ENCODE data around the gene SOBP. TPM values are rescaled to one million over a fixed set of nuclear protein-coding genes. Genes with fewer than 3 reads are reported as not detected.

Gene SOBP
- total RNA-seq, 1 donor from 2014 or later, result 13.3 TPM

GRCh38 chr6:107656883-107657282, 167.0 kb downstream of the SOBP start:
- peak overlapping the region; percentile 31 for H3K27ac ChIP-seq
- H3K4me1 ChIP-seq, result peaks cover 15% of the 10 kb centered on the region
- TF ChIP-seq POLR2A (IDR thresholded peaks at IDR 0.05) (no peak), POLR2AphosphoS5 (IDR thresholded peaks at IDR 0.05; ENCODE audit: insufficient read depth in 1 of 2, low read depth in 1 of 2) (no peak), CTCF (IDR thresholded peaks at IDR 0.05) (no peak)
- no peaks in the 10 kb centered on the region for H3K36me3 ChIP-seq
- intact Hi-C loops (cut with DNase I), result loop anchor here (10.0 kb wide), 1 partner anchor 1398 kb away; no protein-coding TSS in a partner anchor
- DNase-seq (ENCODE audit: extremely low spot score in 2 of 2), result peak in 1 of 2 donors; percentile 62
- no peaks in the 10 kb centered on the region for H3K9me3 ChIP-seq
- no peak overlapping the region for H3K4me3 ChIP-seq
- H3K27me3 ChIP-seq, result no peaks in the 10 kb centered on the region

GRCh38 chr6:107657373-107657754, 167.4 kb downstream of the SOBP start:
- H3K4me1 ChIP-seq, result peaks cover 15% of the 10 kb centered on the region
- TF ChIP-seq CTCF (IDR thresholded peaks at IDR 0.05), result no peak
- TF ChIP-seq POLR2AphosphoS5 (IDR thresholded peaks at IDR 0.05; ENCODE audit: insufficient read depth in 1 of 2, low read depth in 1 of 2), result no peak
- no peak for TF ChIP-seq POLR2A (IDR thresholded peaks at IDR 0.05)
- H3K36me3 ChIP-seq, result no peaks in the 10 kb centered on the region
- H3K9me3 ChIP-seq, result no peaks in the 10 kb centered on the region
- DNase-seq (ENCODE audit: extremely low spot score in 2 of 2), result no peak
- no peaks in the 10 kb centered on the region for H3K27me3 ChIP-seq
- peak overlapping the region; percentile 31 for H3K27ac ChIP-seq
- intact Hi-C loops (cut with DNase I), result loop anchor here (10.0 kb wide), 1 partner anchor 1397 kb away; no protein-coding TSS in a partner anchor
- H3K4me3 ChIP-seq, result no peak overlapping the region

GRCh38 chr6:107657755-107658461, 168.0 kb downstream of the SOBP start:
- no peaks in the 10 kb centered on the region for H3K9me3 ChIP-seq
- no peaks in the 10 kb centered on the region for H3K36me3 ChIP-seq
- peak overlapping the region in 1 of 2 donors; percentile 19 for H3K4me3 ChIP-seq
- H3K4me1 ChIP-seq, result peaks cover 15% of the 10 kb centered on the region
- TF ChIP-seq POLR2AphosphoS5 (IDR thresholded peaks at IDR 0.05; ENCODE audit: insufficient read depth in 1 of 2, low read depth in 1 of 2) (peak in 1 of 2 donors; percentile 57), POLR2A (IDR thresholded peaks at IDR 0.05) (no peak), CTCF (IDR thresholded peaks at IDR 0.05) (peak in 1 of 3 experiments; percentile 35)
- peak overlapping the region; percentile 31 for H3K27ac ChIP-seq
- DNase-seq (ENCODE audit: extremely low spot score in 2 of 2), result no peak
- no peaks in the 10 kb centered on the region for H3K27me3 ChIP-seq
- intact Hi-C loops (cut with DNase I), result loop anchor here (10.0 kb wide), 1 partner anchor 1397 kb away; no protein-coding TSS in a partner anchor

- peaks cover 15% of the 10 kb centered on the region for H3K4me1 ChIP-seq
Observed at GRCh38 chr6:107658920-107659865, 169.3 kb downstream of the SOBP start.

More at GRCh38 chr6:107658920-107659865, 169.3 kb downstream of the SOBP start:
- H3K27me3 ChIP-seq, result no peaks in the 10 kb centered on the region
- TF ChIP-seq CTCF (IDR thresholded peaks at IDR 0.05) (no peak), POLR2AphosphoS5 (IDR thresholded peaks at IDR 0.05; ENCODE audit: insufficient read depth in 1 of 2, low read depth in 1 of 2) (no peak), POLR2A (IDR thresholded peaks at IDR 0.05) (no peak)
- no peak overlapping the region for H3K27ac ChIP-seq
- no peaks in the 10 kb centered on the region for H3K36me3 ChIP-seq
- H3K9me3 ChIP-seq, result no peaks in the 10 kb centered on the region
- intact Hi-C loops (cut with DNase I), result loop anchor here (10.0 kb wide), 1 partner anchor 1396 kb away; no protein-coding TSS in a partner anchor
- no peak for DNase-seq (ENCODE audit: extremely low spot score in 2 of 2)
- H3K4me3 ChIP-seq, result no peak overlapping the region

All from vagina (tissue), 2 donors.